ENCODE data around the gene SMAD4.
"Not testable (repeated sequence)": the region's sequence is repeated elsewhere in the genome, so short reads cannot be mapped to it uniquely, and the experiment has no call there.

The SMAD4 gene

DNA sequence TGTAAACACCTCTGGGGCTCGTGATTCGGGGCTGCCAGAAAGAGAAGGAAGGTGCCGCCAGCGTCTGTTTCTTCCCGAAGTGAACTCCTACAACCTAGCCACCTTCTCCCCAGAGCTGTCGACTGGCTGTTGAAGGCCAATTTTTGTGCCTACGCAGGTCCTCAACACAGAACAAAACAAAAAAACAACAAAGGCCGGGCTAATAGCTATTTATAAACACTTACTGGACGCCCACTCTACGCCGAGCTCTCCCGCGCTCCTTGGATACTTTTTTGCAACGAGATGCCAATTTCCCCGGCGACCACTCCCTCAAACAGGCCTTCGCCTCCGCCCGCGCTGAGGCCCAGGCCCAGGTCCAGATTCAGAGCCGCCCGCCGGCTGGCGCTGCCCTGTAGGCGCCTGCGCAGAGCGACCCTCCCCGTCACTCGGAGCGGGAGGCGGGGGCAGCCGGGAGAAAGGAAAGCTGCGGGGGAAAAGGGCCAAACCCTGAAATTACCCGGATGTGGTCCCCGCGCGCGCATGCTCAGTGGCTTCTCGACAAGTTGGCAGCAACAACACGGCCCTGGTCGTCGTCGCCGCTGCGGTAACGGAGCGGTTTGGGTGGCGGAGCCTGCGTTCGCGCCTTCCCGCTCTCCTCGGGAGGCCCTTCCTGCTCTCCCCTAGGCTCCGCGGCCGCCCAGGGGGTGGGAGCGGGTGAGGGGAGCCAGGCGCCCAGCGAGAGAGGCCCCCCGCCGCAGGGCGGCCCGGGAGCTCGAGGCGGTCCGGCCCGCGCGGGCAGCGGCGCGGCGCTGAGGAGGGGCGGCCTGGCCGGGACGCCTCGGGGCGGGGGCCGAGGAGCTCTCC is at the start of gene SMAD4:
SMAD4 (plus strand) TSS at position 520 of the 843 bp plus-strand sequence. CDS start 16,834 bp downstream, outside the sequence.
- peak; percentile 97 to 99 (median 99) for DNase-seq (ENCODE audit: low read depth in 2 of 3, low spot score in 2 of 3)

DNA sequence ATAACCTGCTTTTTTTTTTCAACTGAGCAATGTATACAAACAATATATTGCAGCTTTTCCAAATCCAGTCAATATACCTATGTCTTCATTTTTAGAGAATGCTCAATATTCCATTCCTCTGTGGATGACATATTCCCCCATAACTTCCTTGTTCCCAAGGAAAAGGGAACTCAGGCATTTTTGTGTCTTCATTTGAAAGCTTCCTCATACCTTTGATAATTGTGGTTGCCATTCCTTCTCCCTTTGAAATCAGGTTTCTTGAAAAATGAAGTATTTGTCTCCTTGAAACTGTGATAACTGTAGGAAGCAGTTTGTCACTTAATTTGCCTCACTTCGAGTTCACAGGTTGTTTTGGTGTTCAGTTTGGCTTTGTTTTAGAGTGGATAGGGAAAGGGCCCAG is 48.6 kb upstream of the SMAD4 start:
- DNase-seq (ENCODE audit: low read depth in 2 of 3, low spot score in 2 of 3) = no peak

DNA sequence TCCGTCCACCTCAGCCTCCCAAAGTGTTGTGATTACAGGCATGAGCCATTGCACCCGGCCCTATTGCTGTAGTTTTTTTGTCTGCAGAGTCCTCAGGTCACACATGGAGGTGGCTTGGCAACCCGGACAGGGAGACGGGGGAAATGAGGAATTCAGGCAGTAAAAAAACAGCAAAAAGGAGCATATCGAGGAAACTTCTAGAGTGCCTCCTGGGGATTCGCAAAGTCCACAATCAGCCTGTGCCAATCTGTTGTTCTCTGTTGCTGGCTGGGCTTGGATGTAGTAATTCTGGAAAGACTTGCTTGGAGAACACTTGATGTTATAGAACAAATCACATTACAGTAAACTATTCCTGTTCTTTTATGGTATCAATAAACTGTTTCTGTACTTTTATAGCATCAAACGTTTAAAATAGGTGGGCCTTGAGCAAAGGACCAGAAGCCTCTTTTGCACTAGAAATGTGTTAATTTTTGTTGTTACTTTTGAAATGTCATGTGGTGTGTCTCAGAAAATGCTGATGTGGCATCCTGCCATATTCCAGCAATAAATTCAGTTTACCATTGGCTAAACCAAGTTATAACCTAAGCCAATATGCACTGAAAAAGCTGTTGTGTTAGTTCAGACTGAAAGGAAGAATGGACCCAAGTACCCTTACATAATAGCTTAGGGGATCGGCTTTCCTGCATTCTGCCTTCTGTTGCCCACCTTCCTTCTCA is 47.8 kb upstream of the SMAD4 start:
- DNase-seq (ENCODE audit: low read depth in 2 of 3, low spot score in 2 of 3) = no peak

DNA sequence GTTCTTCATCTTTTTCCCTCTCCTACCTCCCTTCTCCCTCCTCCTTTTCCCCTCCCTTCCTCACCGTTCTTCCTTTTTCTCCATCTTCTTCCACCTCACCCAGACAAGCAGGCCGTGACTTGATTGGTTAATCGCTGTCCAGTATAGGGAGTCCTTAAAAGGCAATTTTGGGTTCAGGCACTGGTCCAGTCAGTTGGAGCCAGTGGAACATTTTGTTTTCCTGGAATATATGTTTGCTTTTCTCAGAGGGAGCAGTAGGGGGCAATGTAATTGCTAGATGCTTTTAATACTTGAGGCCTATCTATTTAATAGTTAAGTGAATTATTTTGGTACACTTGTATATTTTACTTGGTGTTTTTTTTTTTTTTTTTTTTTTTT is 47.2 kb upstream of the SMAD4 start:
- DNase-seq (ENCODE audit: low read depth in 2 of 3, low spot score in 2 of 3) = no peak

DNA sequence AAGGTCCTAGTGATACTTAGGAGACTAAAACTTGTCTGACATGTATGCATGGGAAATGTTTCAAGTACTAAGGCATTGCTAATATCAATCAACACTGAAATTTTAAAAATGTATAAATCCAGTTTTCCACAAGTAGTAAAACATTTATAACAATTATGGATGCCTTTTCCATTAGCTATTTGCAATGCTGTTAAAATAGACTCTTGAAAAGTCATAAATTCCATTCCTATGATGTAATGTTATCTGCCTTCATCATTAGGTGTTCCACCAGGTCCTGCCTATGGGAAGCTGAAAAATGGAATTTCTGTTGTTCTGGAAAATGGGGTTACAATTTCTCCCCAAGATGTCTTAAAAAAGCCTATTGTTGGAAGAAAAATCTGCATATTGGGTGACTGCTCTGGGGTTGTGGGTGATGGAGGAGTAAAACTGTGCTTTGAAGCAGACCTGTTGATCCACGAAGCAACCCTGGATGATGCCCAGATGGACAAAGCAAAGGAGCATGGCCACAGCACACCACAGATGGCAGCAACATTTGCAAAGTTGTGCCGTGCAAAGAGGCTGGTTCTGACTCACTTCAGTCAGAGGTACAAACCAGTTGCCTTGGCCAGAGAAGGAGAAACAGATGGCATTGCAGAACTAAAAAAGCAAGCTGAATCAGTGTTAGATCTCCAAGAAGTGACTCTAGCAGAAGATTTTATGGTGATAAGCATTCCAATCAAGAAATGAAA is 43.5 kb upstream of the SMAD4 start:
- DNase-seq (ENCODE audit: low read depth in 2 of 3, low spot score in 2 of 3) = no peak

DNA sequence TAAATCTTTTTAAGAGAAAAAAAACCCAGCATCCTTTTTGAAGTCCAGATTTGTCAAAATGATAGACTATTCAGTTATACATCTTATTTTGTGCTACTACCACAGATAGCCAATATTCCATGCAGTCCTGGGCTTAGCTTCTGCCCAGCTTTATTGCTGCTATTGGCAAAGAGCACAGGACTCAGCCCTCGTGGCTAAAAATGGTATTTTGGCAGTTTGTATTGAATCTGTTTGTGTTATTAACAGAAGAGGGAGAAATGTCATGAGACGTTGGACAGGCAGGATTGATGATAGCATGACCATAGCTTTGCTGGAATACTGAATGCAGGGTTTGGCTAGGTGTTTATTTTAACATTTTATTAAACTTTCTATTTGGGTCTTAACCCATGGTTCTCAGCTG is 42.8 kb upstream of the SMAD4 start:
- DNase-seq (ENCODE audit: low read depth in 2 of 3, low spot score in 2 of 3) = no peak

DNA sequence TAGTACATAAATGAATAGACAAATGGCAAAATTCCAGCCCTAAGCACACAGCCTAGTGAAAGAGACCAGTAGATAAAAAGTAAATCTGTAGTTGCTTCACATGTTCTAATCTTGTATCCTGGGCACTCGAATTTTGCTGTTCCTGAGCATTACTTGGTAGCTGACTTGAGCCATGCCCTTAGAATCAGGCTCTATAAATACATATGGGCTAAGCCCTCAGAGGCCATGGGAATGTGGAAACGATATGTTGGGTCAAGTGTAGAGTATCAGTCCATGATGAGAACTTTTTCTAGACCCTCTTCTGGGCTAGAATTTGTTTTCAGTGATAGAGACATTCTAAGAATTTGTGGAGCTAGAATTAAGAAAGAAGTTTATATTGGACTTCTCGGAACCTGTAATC is 40.3 kb upstream of the SMAD4 start:
- no peak for DNase-seq (ENCODE audit: low read depth in 2 of 3, low spot score in 2 of 3)

DNA sequence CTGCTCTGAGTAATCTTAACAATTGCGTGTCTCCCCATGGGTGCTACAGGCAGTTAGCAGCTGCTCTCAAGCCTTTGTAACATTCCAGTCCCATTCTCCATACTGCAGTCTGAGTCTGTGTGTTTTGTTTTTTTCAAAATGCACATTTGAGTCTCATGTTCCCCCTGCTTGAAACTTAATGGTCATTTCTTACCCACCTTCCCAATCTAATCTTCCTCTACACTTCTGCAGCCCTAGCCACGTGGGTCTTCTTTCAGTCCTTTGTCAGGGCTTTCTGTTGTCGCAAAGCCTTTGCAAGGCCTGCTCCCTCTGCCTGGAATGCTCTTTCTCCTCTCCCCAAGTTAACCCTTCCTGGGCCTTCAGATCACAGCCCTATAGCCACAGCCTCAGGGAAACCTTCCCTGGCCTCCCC is 37.7 kb upstream of the SMAD4 start:
- no peak for DNase-seq (ENCODE audit: low read depth in 2 of 3, low spot score in 2 of 3)

DNA sequence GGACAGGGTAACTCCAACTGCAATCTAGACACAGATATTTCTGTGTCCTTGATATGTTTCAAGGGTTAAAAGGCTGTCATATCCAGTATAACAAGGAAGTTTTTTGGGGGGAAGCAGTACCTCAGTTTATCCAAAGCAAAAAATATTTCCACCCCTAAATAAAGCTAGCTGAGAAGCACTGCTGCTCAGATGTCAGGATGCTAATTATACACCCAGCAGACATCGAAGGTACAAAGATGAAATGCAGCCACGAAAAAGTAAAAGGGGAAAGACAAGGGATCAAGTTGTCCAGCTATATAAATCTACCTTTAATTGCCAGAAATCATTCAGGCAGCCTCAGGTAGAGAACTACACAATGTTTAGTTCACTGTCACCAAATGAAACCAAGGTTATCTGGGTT is 36.0 kb upstream of the SMAD4 start:
- no peak for DNase-seq (ENCODE audit: low read depth in 2 of 3, low spot score in 2 of 3)

DNA sequence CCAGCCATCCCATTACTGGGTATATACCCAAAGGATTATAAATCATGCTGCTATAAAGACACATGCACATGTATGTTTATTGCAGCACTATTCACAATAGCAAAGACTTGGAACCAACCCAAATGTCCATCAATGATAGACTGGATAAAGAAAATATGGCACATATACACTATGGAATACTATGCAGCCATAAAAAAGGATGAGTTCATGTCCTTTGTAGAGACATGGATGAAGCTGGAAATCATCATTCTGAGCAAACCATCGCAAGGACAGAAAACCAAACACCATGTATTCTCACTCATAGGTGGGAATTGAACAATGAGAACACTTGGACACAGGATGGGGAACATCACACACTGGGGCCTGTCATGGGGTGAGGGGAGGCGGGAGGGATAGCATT is 26.8 kb upstream of the SMAD4 start:
- DNase-seq (ENCODE audit: low read depth in 2 of 3, low spot score in 2 of 3) = not testable (repeated sequence)

DNA sequence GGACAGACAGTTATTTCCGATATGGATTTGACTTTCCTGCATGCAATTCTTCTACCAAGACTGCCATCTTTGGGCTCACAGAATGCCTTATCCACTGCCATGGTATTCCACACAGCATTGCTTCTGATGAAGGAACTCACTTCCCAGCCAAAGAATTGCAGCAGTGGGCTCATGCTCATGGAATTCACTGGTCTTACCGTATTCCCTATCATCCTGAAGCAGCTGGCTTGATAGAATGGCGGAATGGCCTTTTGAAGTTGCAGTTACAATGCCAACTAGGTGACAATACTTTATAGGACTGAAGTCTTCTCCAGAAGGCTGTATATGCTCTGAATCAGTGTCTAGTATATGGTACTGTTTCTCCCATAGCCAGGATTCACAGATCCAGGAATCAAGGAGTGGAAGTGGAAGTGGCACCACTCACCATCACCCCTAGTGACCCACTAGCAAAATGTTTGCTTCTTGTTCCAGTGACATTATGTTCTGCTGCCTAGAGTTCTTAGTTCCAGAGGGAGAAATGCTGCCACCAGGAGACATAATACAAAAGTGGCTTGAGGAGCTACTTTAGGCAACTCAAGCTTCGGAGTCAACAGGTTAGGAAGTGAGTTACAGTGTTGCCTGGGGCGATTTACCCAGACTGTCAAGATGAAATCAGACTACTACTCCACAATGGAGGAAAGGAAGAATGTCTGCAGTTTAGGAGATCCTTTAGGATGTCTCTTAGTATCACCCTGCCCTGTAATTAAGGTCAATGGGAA is 23.8 kb upstream of the SMAD4 start:
- no peak for DNase-seq (ENCODE audit: low read depth in 2 of 3, low spot score in 2 of 3)

DNA sequence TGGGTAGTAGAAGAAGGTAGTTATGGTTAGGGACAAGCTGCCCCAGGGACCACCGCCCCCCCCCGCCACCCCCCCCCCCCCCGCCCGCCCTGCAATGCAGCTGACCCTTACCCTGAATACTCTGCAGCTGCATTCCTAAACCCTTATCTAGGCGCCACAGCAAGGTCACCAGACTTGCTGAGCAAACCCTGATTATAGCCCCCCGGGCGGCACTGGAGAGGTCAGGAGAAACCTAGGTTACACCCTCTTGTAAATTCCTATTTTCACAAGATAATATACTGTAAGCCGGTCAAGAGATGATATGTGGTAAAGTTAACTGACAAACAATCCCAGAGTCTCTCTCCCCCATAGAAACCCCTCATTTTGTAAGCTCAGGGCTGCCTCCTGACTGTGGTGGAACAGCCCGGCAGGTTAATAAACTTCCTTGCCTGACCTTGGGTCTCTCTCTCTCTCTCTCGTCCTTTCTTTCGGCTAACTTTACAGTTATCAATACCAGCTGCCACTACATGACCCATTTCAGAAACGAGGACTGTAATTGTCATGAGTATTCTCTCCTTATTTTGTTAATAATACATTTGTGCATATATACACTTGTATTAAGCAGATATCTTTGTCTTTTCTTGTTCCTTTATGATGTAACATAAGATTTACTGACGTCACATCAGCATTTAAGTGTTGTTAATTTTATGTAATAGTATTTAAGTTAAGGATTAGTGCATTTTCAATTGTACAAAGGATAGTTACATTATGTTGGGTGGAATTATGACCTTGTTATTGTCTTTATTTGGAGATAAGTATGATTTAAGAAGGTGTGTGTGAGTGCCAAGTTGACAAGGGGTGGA is 22.8 kb upstream of the SMAD4 start:
- DNase-seq (ENCODE audit: low read depth in 2 of 3, low spot score in 2 of 3) = no peak

DNA sequence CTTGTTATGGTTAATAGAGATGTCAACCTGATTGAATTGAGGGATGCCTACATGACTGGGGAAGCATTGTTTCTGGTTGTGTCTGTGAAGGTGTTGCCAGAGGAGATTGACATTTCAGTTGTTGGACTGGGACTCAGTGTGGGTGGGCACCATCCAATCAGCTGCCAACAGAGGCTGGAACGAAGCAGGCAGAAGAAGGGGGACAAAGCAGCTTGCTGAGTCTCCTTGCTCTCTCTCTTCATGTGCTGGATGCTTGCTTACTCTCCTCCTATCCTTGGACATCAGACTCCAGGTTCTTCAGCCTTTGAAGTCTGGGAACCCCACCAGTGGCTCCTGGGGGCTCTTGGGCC is 22.2 kb upstream of the SMAD4 start:
- DNase-seq (ENCODE audit: low read depth in 2 of 3, low spot score in 2 of 3) = no peak

DNA sequence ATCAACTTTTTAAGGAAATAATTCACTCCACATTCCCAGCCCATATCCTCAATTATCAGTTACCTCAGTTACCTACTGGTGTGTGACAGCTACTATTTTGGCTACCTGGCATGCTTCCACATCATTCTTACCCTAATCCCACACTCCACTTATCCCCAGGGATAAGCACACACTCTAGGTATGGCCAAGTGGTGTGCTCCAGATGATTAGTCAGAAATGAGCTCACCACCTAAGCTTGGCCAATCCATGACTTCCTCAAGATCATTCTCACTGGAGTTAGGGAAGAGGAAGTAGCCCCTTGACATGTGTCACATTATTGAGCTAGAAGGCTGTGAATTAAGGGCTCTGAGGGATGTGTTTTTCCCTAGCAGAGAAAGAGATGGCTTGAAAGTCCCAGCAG is 20.9 kb upstream of the SMAD4 start:
- DNase-seq (ENCODE audit: low read depth in 2 of 3, low spot score in 2 of 3) = no peak

DNA sequence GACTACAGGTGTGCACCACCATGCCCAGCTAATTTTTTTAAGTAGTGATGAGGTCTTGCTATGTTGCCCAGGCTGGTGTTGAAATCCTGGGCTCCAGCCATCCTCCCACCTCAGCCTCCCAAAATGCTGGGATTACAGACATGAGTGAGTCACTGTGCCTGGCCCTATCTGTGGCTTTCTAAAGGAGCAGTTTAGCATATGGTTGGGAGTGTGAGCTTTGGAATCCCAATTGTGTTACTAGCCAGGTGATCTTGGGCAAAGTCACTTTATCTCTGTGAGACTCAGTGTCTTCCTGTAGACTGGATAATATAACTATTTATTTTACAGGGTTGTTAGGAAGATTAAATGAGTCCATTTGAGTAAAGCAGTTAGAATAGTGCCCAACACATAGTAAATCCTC is 19.8 kb upstream of the SMAD4 start:
- no peak for DNase-seq (ENCODE audit: low read depth in 2 of 3, low spot score in 2 of 3)

DNA sequence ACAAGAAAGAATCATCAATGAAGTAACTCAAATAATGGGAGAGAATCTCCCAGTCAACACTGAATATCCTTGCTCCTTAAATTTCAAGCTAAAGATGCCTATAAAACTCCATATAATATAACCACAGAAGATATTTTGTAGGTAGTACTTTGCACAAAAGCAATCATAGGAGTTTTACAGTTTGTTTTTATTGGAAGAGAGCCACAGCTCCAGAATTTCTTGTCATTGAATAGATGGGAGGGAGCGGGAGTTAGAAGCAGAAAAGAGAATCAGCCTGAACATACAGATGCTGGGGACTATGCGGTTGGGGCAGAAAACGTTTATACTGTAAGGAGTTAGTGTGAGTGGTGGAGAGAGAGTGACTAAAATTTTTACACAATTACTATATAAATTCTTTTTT is 18.3 kb upstream of the SMAD4 start:
- no peak for DNase-seq (ENCODE audit: low read depth in 2 of 3, low spot score in 2 of 3)

DNA sequence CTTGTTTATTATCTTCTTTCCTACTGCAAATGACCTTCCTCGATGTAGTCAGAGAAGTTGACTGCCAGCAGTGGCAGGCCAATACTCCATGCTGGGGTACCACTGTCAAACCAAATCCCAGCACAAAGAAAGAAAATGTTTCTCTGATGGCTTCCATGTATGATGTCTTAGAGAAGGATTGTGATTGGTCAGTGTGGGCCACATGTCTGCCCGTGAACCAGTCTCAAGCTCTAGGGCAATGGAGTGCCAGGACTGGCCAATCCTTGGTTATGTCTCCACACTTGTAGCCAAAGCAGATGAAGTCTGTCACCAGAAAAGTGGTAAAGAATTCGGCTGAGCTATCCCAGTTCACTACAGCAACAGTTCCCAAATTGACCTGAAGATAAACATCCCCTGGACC is 17.6 kb upstream of the SMAD4 start:
- no peak for DNase-seq (ENCODE audit: low read depth in 2 of 3, low spot score in 2 of 3)

DNA sequence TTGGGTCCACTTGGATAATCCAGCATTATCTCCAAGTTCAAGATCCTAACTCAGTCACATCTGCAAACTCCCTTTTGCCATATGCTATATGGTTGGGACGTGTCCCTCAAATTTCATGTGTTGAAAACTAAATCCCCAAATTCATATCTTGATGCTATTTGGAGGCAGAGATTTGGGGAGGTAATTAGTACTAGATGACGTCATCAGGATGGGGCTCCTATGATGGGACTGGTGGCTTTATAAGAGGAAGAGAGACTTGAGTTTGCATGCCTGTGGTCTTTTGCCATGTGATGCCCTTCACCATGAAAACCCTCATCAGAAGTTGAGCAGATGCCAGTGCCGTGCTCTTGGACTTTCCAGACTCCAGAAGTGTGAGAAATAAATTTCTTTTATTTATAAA is 16.8 kb upstream of the SMAD4 start:
- DNase-seq (ENCODE audit: low read depth in 2 of 3, low spot score in 2 of 3) = no peak

DNA sequence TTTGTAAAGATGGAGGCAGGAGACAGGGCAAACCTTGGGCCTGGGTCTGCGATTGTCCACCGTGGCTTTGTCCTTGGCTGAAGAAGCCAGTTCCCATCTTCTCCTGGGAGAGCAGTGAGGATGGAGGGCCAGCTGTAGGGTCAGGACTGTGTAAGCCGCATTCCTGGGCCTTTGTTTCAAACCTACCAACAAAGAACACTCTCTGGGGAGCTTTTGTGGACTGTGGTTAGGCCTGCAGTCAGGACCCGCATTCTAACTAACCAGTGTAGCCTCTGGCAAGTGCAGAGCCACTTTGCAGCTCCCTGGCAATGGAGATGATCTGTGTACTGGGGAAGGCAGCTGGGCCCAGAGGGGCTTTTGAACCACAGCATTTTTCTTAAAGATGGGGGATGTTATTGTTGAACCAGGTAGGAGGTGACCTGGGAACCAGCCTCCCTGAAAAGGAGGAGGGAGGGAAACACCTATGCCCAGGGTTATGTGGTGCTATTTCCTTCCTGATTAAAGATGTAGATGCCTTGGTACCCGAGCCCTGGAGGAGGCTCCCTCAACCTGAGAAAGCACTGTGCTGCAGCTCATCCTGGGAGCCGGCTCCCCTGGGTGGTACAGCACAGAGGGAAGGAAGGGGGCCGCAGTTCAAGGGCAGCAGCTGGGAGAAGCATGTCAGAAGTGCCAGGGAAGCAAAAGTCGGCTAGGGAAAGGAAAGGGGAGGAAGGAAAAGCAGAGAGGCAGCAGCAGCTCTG is 12.7 kb upstream of the SMAD4 start:
- no peak for DNase-seq (ENCODE audit: low read depth in 2 of 3, low spot score in 2 of 3)

DNA sequence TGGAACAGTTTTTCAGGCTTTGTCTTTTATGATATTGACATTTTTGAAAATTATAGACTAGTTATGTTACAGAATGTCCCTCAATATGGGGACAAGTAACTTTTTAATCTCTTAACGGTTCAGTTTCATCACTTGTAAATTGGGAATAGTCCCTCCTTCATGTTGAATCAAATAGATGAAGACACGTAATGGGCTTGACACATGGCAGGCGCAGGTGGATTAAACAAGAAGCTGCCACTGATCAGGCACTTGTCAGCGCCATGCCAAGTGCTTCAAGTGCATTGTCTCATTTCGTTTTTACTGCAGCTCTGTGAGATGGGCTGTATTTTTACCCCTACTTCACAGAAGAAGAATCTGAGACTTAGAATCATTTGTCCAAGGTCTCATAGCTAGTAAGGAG is 9.5 kb upstream of the SMAD4 start:
- DNase-seq (ENCODE audit: low read depth in 2 of 3, low spot score in 2 of 3) = no peak
